C4-2B (cell line): ENCODE measurements around the gene PDHA1.

Source experiments
- CTCF ChIP-seq: fragments of 450-650 bp; conservative IDR thresholded peaks from 2 replicates; pipeline ENCODE4 v1.5.1; 2017; ENCODE audit warnings: mild to moderate bottlenecking
- ZFX ChIP-seq: fragments of 450-650 bp; IDR thresholded peaks from 2 replicates; pipeline ENCODE4 v1.6.1; 2017

GRCh38 chrX:19349264-19349663 lies 5.5 kb downstream of the PDHA1 start:
- TF ChIP-seq CTCF (no peak), ZFX (no peak)
